ENCODE data around the gene GBP2. TPM values are rescaled to one million over a fixed set of nuclear protein-coding genes. Genes with fewer than 3 reads are reported as not detected.
"Not testable (repeated sequence)": the region's sequence is repeated elsewhere in the genome, so short reads cannot be mapped to it uniquely, and the experiment has no call there.

GBP2 gene
- total RNA-seq, 1 donor from 2014 or later: 12.2 TPM

DNA sequence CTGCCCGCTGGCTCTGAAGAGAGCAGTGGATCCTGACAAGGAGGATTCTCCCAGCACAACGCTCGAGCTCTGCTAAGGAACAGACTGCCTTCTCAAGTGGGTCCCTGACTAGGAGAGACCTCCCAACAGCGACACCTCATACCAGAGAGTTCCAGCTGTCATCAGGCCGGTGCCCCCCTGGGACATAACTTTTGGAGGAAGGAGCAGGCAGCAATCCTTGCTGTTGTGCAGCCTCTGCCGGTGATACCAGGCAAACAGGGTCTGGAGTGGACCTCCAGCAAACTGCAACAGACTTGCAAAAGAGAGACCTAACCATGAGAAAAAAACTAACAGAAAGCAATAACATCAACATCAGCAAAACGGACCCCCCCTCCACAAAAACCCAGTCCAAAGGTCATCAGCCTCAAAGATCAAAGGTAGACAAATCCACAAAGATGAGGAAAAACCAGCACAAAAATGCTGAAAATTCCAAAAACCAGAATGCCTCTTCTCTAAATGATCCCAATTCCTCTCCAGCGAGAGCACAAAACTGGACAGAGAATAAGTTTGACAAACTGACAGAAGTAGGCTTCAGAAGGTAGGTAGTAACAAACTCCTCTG is 53.3 kb downstream of the GBP2 start:
- intact Hi-C loops (cut with micrococcal nuclease); DNase-seq; ATAC-seq: not testable (repeated sequence)

GRCh38 chr1:89070509-89070908 is 55.4 kb downstream of the GBP2 start:
- ATAC-seq: no peak
- DNase-seq: no peak
- intact Hi-C loops (cut with micrococcal nuclease): no loop called here

DNA sequence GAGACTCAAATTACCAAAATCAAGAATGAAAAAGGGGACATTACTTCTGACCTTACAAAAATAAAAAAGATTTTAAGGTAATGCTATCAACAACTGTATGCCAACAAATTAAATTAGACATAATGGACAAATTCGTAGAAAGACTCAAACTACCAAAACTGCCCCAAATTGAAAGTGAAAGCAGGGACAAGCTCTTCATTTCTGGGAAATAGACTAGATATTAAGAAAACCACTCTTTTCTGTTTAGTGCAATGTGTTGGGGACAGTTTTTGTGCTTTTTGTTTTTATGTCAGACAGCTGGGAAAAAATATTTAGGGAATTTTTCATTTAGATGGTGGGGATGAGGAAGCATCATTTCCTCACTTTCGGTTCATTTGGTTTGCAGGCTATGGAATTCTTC is 56.0 kb downstream of the GBP2 start:
- intact Hi-C loops (cut with micrococcal nuclease): no loop called here
- DNase-seq: no peak
- no peak for ATAC-seq

DNA sequence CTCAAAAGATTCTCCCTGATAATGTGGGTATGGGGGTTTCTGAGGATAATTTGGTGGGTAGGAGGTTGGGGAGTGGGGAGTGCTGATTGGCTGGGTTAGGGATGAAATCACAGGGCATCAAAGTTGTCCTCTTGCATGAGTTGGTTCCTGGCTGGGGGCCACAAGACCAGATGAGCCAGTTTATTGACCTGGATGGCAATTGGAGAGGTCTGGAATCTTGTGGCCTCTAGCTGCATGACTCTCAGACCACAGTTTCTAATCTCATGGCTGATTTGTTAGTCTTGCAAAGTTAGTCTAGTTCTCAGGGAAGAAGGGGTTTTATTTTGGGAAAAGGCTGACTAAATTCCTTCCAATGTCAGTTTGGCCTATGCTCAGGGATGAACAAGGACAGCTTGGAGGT is 57.6 kb downstream of the GBP2 start:
- intact Hi-C loops (cut with micrococcal nuclease): no loop called here
- ATAC-seq: no peak
- no peak for DNase-seq

GRCh38 chr1:89065079-89065868 is 60.6 kb downstream of the GBP2 start, which contains the start of gene GBP1:
TSS of gene GBP1 (minus strand) at chr1:89065208. CDS start at chr1:89063234, 1,974 bp downstream.
- ATAC-seq: peak; percentile 92
- intact Hi-C loops (cut with micrococcal nuclease): no loop called here
- no peak for DNase-seq

GRCh38 chr1:89064632-89065031 is 61.3 kb downstream of the GBP2 start:
- ATAC-seq (peak; percentile 69), DNase-seq (no peak)
- intact Hi-C loops (cut with micrococcal nuclease): no loop called here

DNA sequence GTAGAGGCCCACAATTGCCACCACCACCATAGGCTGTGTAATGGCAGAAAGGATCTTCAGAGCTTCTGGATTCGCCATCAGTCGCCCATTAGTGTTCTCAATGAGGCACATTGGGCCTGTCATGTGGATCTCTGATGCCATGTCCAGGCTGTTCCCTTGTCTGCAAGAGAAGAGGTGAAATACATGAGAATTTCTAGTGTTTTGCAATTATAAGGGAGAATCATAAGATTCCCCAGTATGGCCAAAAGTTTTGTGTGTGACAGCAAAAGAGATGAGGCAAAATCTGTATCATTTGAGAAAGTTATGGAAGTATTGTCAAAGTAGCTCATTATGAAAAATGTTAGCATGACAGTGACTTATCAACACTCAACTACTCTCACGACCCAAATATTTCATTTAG is 62.8 kb downstream of the GBP2 start:
- intact Hi-C loops (cut with micrococcal nuclease): no loop called here
- DNase-seq (no peak), ATAC-seq (no peak)

DNA sequence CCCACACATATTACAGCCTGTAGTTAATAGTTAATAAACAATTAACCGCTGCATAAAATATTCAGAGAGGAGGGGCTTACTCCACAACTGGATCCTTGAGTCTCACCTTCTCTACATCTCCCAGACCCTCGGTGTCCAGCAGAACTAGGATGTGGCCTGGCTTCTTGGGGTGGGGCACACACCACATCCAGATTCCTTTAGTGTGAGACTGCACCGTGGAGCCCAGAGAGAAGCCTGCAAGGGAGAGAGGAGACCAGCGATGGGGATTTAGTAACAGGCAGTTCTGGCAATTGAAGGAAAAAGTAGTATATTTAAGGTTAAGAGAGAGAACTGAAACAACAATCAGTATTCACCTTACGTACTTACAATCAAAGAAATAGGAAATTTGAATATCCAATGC is 65.8 kb downstream of the GBP2 start:
- ATAC-seq: no peak
- DNase-seq: no peak
- intact Hi-C loops (cut with micrococcal nuclease): no loop called here

Other genes with a start within 250 kb of the GBP2 start
- gene GTF2B, start 234.5 kb downstream of the GBP2 start, total RNA-seq: 13.3 TPM
- gene KYAT3, start 133.5 kb downstream of the GBP2 start, total RNA-seq: 6.0 TPM
- 10.0 TPM for gene RBMXL1, start 133.5 kb downstream of the GBP2 start, total RNA-seq
- gene GBP3, start 103.2 kb downstream of the GBP2 start, total RNA-seq: 7.4 TPM
- 6.1 TPM for gene GBP1, start 60.9 kb downstream of the GBP2 start, total RNA-seq
- not detected for gene GBP7, start 49.9 kb upstream of the GBP2 start, total RNA-seq
- gene GBP4, start 72.8 kb upstream of the GBP2 start, total RNA-seq: 8.8 TPM
- 0.99 TPM for gene GBP5, start 146.7 kb upstream of the GBP2 start, total RNA-seq
- gene GBP6, start 237.9 kb upstream of the GBP2 start, total RNA-seq: not detected

All from left ventricle myocardium superior (tissue), 1 donor.